COR-L47 (cell line): ENCODE measurements around the gene FBLN2.

Experiments
- DNase-seq: peaks from one replicate; lab custom pipeline; 2025; lab: John Stamatoyannopoulos, UW

Gene FBLN2

GRCh38 chr3:13567684-13568514 lies 19.0 kb downstream of the FBLN2 start:
- no peak for DNase-seq

- DNase-seq, result no peak
These were observed 19.6 kb downstream of the FBLN2 start for GRCh38 chr3:13568515-13569028.

- no peak for DNase-seq
These were observed 20.3 kb downstream of the FBLN2 start for GRCh38 chr3:13569201-13569600.

DNA sequence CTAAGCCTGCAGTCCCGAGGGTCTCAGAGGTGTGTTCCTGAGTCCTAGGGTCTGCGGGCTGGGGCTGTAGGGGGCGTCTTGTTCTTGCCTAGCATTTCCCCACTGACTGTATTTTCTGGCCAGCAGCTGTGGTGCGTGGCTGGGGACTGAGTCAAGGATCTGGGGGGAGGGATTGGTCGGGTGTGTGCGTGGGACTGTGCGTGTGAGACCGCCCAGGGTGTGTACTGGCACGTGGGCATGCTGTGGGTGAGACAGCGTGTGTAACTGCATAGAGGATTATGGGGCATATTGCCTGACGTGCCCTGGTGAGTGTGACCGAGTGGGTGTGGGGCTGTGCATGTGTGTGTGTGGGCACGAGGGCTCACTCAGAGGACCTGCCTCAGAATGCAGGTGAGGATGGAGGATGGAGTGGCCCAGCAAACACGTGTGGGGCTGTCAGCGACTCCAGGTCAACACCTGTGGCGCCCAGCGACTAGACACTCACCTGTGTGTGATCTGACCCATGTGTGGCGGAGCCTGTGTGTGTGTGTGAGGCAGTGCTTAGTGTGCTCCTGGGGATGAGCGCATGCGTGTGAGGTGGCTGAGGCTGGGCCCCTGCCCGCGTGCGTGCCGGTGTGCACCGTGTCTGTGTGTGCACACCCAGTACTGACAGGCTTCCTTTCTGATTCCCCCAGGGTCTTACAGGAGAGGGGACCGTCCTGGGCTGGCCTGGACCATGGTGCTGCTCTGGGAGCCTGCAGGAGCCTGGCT lies 20.9 kb downstream of the FBLN2 start:
- no peak for DNase-seq

DNA sequence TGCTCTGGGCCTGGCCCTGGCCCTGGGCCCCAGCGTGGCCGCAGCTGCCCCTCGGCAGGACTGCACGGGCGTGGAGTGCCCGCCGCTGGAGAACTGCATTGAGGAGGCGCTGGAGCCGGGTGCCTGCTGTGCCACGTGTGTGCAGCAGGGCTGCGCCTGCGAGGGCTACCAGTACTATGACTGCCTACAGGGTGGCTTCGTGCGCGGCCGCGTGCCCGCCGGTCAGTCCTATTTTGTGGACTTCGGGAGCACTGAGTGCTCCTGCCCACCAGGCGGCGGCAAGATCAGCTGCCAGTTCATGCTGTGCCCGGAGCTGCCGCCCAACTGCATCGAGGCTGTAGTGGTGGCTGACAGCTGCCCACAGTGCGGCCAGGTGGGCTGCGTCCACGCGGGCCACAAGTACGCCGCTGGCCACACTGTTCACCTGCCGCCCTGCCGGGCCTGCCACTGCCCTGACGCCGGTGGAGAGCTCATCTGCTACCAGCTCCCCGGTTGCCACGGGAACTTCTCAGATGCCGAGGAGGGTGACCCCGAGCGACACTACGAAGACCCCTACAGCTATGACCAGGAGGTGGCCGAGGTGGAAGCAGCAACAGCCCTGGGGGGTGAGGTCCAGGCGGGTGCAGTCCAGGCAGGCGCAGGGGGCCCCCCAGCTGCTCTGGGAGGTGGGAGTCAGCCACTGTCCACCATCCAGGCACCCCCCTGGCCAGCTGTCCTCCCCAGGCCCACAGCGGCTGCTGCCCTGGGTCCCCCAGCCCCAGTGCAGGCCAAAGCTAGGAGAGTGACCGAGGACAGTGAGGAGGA lies 21.7 kb downstream of the FBLN2 start:
- no peak for DNase-seq

DNA sequence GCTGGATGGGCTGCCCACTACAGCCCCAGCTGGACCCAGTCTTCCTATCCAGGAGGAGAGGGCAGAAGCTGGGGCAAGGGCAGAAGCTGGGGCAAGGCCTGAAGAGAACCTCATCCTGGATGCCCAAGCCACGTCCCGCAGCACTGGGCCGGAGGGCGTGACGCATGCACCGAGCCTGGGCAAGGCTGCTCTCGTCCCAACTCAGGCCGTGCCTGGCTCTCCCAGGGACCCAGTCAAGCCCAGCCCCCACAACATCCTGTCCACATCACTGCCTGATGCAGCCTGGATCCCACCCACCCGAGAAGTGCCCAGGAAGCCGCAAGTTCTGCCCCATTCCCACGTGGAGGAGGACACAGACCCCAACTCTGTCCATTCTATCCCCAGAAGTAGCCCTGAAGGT lies 22.3 kb downstream of the FBLN2 start:
- no peak for DNase-seq

GRCh38 chr3:13571831-13572750 lies 23.2 kb downstream of the FBLN2 start:
- DNase-seq, result no peak

GRCh38 chr3:13572926-13573623 lies 24.1 kb downstream of the FBLN2 start:
- no peak for DNase-seq

GRCh38 chr3:13574083-13574797 lies 25.3 kb downstream of the FBLN2 start:
- DNase-seq, result no peak

GRCh38 chr3:13574798-13575451 lies 26.0 kb downstream of the FBLN2 start:
- peak; percentile 27 for DNase-seq

GRCh38 chr3:13575459-13576061 lies 26.6 kb downstream of the FBLN2 start:
- DNase-seq, result no peak

DNA sequence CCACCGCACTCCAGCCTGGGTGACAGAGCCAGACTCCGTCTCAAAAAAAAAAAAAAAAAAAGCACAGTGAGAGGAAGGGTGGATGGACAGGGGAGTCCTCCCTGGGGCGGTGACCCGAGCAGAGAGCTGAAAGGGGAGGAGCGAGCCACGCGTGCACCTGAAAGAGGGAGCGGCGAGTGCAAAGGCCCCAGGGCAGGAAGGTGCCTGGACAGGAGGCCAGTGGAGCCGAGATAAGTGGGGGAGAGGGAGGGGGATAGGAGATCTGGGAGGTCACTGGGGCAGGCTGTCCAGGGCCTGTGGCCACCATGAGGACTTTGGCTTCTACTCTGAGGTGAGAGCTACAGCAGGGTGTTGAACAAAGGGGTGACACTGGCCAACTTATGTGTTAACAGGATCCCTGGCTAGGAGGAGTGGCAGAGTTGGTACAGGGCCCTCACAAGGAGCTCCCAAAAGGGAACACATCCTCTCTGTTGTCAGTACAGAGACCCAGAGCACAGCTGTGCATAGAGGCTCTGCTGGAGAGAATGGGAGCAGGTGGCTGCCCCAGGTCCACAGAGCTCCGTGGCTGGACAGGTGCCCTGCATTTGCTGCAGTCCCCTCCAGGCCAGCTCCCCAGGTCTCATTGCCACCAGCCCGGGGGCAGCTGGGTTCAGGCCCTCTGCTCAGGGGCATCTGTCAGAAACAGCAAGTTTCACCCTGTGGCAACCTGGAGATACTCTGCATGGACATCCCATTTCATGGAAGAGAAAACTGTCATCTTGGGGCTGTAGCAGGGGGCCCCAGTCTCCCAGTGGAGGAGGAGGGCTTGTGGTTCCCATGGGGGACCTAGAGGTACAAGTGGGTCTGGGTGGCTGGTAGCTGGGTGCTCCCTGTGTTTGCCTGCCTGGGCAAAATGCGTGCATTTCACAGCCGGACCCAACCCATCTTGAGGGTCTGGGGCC lies 28.5 kb downstream of the FBLN2 start:
- DNase-seq, result no peak

DNA sequence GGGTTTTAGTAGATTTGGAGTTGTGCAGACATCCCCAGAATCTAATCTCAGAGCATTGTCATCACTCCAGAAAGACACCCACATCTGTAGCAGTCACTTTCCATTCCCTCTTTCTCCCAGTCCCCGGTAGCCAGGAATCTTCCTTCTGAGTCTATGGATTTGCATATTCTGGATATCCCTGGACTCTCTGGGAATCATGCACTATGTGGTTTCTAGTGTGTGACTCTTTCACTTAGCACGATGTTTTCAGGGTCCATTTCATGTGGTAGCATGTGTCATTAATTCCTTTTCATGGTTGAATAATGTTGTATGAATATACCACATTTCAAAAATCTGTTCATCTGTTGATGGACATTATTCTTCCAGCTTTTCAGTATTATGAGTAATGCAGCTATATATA lies 29.3 kb downstream of the FBLN2 start:
- no peak for DNase-seq

DNA sequence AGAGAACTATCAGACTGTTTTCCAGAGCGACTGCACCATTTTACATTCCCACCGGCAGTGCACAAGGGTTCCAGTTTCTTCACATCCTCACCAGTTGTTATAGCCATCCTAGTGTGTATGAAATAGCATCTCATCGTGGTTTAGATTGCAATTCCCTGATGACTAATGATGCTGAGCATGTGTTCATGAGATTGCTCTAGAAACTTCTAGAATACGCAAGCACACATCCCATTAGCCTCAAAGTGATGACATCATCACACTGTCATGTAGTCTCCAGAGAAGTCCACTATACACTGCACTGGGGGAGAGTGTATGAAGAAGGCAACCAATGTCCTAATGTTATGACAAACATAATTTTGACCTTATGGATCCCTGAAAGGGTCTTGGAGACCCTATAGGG lies 30.1 kb downstream of the FBLN2 start:
- DNase-seq, result no peak

DNA sequence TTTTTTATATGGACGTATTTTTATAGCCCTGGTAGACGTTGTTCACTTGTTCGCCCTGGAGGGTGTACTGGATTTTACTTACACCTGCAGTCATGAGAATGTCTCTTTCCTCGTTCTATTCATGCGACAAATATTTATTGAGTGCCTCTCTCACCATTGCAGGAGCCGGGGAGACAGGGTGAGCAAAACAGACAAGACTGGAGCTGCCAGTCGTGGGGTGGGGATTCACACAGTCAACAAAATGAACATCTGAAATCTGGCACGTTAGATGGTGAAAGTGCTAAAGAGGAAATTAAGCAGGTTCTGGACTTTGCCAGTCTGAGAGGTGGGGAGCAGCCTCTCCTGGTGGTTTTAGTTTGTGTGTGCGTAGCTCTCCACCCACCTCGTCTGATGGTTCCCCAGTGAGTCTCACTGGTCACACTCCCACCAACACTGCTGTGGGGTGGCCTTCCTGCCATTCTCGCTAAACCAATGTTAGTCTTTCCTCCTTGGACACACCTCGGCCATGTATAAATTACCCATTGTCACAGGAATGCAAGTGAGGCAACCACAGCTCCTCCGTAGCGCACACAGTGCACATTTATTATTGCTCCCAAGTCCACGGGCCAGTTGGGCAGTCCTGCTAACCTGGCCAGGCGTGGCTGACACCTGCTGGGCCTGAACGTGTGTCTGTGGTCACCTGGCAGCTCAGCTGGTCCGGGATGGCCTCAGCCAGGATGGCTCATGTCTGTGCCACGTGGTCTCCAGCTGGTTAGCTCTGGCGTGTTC lies 31.5 kb downstream of the FBLN2 start:
- no peak for DNase-seq

DNA sequence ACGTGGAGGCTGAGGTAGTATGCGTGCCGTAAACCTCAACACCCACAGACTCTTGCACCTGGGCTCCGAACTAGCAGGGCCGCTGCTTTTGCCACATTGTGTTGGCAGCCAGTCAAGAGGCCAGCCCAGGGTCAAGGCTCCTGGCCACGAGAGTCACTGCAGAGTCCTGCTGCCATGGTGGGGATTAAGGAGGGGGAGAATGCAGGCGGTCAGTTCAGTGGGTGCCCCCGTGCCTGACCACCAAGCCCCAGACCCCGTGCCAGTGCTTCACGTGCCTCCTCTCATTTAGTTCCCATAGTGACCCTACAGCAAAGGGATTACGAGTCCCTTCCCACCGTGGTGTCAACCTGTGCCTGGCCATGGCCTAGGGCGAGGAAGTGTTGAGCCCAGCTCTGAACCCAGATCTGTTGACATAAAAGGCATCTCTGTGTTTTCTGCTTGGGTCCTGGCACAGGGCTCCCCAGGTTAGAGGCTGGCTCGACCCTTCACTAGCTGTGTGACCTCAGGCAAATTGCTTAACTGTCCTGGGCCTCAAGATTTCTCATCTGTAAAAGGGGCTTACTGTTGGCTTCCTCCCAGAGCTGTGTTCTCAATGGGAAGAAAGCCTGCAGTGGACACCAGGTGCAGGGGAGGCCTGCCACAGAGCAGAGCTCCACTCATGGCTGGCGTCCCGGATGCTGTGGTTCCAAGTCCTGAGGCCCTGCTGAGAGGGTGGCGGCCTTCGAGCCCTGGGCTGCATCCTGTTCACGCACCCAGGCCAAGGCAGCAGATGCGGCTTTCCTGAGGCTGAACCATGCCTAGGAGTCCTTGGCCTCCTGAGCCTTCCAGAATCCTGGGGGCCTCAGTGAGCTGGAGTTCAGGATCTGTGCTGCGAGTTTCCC lies 32.8 kb downstream of the FBLN2 start:
- DNase-seq, result no peak
